ENCODE data around the gene SLC24A4. TPM values are rescaled to one million over a fixed set of nuclear protein-coding genes. Genes with fewer than 3 reads are reported as not detected.
A peak's percentile ranks its signal among the peaks of the same experiment; 100 is the strongest.

Gene SLC24A4
- total RNA-seq, 1 donor from 2014 or later = 0.04 TPM

DNA sequence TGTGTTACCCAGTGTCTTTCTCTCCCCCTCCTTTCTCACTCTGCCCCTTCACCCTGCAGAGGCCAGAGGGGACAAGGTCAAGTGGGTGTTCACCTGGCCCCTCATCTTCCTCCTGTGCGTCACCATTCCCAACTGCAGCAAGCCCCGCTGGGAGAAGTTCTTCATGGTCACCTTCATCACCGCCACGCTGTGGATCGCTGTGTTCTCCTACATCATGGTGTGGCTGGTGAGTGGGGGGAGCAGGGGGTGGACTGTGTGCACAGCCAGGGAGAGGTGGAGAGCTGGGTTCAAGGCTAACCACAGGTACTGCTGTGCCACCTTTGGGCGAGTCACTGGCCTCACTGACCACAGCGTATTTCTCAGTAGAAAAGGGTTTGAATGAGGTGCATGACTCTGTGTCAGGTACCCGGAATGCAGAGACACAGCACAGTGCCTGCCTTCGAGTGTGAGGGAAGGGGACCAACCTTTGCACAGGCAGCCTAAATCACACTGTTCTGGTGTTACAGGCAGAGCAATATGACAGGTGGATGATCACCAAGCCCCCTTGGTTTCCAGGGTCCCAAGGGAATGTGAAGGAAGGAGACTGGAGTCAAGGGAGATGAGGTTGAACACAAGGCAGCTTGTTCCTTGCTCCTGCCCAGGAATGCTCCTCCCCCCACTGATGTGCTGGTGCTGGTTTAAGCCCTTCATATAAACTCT lies 159.8 kb downstream of the SLC24A4 start:
- ATAC-seq = no peak

DNA sequence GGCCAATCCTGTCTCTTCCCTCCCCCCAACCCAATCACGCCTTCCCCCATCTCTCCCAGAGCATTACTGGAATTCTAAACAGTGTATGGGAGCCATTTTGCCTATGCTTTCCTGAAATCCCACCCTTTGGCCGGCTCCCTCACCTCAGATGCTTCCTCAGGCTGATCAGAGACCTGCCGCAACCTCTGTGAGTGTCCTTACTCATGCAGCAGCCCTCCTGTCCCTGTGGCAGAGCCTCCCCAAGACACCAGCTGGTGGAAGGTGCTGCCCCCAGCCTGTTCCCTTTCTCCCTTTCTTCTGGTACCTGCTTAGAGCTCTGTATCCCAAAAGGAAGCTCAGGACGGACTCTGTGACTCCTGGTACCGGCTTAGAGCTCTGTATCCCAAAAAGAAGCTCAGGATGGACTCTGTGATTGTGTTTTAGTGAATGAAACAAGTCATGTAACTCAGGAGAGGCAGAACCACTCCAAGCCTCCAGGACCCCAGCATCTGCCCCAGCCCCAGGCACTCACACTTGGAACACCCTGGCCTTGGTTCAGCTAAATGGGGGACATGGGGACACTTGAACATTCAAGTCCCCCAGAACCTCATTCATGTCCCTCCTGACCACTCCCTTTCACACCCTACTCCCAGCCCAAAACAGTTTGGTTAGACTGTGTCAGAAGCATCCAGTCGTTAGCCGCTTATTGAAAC lies 161.3 kb downstream of the SLC24A4 start:
- ATAC-seq = no peak

DNA sequence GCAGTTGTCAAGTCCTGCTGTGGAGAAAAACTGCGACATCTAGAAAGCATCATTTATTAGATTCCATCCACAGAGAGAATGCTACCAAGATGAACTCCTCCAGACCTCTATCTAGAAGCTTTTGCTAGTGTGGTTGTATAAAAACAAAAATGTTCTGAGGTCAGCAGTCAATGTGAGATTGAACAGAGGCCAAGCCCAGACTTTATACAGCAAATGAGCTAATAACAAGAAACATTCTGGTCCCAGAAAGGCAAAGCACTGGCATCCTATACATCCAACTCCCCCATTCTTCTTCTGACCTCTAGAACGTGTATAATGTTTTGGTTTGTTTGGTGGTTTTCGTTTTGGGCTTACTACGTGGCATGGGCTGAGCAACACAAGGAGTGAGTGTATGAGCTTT lies 163.9 kb downstream of the SLC24A4 start:
- ATAC-seq = no peak

DNA sequence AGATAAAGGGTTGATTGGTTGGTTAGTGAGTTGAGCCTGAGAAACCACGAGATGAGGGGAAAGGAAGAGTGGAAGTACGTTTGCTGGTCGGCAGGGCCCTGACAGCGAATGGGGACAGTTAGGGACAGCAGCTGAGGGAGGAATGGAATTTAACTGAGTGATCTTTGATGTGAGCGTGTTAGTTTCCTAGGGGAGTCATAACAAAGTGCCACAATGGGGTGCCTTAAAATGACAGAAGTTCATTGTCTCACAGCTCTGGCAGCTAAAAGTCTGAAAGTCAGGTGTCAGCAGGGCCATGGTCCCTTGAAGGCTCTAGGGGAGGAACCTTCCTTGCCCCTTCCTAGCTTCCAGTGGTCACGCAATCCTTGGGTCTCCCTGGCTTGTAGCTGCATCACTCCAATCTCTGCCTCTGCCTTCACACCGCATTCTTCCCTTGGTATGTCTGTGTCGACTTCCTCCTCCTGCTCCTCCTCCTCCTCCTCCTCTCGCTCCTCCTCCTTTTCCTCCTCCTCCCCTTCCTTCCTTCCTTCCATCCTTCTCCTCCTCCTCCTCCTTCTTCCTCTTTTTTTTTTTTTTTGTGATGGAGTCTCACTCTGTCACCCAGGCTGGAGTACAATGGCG lies 164.7 kb downstream of the SLC24A4 start:
- ATAC-seq = no peak

DNA sequence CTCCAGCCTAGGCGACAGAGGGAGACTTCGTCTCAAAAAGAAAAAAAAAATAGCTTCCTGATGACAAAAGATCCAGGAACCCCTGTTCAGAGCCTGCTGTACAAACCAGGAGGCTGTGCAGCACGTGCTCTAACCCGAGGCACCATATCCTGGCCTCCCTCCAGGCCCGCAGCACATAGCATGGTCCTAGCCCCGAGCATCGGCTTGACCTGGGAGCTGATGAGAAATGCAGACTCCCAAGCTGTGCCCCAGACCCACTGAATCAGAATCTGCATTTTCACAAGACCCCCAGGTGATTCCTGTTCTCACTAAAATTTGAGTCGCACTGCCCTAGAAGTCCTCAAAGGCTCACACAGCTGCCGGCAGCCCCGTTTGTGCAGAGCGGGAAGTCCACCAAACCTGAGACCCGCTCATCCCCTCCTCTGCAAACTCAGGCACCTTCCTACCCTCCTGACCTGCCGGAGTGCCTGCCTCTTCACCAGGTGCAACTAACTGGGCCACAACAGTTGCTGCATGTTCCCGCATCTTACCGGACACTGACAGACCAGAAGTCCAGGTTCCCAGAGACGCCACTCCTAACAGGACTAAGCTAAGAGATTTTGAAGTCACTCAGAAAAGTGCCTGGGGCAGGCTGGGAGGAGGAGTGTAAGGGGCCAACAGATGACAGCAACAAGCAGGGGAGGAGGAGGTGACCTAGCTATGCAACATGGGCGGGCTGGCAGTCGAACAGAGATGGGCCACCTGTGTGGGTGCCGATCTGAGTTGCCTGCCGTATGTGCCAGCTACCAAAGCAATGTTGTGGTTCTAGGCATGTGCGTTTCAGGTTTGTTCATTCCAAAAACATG lies 166.7 kb downstream of the SLC24A4 start:
- peak; percentile 19 for ATAC-seq

DNA sequence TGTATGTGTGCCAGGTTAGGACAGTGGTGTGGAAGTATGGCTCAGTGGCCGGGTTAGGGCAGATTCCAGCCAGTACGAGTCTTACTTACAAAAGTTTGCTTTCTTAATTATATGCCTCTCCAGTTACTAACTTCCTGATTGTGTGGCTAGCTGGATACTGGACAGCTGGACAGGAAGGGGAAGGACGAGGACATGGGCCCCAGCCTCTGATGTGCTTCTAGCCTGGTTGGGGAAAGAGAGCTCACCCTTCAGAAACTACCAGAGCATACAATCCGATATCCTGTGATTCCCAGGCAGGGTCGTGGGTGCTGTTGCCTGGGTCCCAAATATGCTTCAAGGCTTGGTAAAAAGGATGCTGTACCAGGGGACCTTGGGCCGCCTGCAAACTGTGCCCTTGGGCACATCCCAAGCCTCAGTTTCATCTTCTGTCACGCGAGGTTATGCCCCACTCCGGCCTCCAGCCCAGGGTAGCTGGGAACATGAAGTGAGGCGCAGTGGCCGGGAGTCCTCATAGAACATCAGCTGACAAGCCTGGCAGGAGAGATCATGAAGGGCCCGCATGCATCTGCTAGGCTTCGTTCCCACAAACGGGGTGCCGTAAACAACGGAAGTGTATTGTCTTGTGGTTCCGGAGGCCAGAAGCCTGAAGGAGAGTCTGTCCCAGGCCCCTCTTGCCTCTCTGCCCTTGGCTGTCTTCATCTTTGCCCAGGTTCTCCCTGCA lies 167.4 kb downstream of the SLC24A4 start:
- ATAC-seq = peak; percentile 23

DNA sequence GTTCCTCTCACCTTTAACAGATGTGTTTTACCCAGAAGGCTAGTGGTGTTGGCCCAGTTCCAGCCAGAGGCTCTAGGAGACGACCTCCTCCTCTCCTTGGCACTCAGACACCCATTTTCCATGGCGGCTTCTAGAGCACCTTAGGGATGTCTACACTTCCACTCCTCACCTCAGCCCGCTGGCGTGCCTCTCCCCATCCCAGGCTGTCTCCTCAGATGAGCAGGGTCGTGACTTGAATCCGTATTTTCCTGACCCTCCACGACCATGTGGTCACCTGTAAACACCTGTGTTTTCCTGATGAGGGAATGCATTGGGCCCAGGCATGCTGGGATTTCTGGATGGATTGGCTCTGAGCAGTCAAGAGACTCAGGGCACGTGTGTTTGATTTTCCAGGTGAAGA lies 168.8 kb downstream of the SLC24A4 start:
- ATAC-seq = no peak

DNA sequence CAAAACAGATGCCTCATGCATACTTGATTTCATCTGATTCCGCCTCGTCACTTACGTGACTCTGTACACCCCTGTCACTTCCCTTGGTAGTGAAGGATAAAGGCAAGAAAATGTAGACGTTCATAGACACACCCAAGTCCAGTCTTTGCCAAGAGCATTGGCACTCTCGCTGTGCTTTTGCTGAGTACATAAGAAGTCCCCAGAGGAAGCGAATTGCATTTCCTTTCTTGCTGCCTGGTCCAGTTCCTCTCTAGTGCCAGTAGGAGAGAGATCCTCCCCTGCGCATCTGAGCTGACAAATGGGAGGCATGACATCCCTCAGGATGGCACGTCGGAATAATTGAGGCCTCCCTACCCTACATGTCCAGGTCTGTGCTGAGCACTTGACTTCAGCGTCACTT lies 169.3 kb downstream of the SLC24A4 start:
- ATAC-seq = peak; percentile 40

DNA sequence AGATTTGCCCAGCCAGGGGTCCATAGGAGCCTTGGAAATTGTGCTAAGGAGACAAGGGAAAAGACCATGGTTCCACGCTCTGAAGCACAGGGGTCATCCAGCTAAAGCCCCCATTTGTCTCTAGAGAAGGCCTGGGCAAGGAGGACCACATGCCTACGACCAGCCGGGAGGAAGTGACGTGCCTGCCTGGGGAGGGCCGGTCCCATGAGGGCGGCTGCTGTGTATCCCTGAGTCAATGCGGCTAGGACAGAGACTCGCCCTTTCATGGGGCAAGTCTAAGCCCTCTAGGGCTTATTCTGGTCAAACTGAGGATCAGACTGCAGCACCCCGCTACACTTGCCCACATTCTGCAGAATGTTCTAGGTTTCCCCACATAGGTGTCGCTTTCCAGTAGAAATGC lies 170.1 kb downstream of the SLC24A4 start:
- peak; percentile 24 for ATAC-seq

DNA sequence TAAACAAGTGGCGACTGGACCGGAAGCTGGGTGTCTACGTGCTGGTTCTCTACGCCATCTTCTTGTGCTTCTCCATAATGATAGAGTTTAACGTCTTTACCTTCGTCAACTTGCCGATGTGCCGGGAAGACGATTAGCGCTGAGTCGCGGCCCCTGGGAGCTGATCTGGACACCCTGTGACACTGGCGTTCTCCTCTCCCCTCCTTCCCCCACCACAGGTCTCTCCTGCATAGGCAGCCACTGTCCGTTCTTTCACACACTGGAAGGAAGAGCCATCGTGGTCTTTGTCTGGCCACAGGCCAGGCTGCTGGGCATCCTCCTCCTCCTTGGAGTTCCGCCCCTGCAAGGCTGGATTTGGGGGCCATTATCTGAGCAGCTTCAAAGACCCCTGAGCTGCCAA lies 170.5 kb downstream of the SLC24A4 start:
- no peak for ATAC-seq

DNA sequence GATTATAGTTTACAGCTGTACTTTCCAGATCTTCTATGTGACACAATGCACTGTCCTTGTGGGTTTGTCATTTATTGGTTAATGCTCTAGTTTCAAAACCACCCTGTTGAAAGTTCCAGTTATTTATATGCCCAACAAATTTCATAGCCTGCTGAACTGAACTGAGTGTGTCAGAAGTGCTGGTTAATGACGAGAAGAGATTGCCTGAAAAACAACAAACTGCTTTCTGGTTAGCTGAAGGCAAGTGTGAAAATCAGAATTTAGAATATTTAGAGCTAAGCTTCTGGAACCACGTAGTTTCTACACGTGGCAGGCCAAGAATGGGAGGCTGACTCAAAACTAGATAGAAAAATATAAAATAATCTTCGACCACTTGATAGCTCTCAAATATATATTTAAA lies 171.5 kb downstream of the SLC24A4 start:
- ATAC-seq = no peak

DNA sequence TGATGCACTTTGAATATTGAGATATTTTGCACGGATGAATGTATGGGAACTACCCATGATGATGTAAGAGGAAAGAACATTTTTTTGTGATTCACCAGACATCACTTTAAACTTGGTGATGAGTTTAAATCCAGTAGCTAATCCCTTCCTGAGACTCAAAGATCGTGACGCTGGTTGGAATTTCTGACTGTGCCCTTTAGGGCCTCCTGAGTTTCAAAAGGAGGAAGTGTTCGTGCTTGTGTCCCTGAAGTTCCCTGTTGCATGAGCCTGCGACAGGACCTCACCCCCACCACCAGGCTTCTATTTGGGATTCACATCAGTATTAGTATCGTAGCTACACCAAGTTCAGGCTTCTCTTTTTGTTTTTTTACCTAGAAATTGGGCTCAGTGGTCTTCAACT lies 172.1 kb downstream of the SLC24A4 start:
- ATAC-seq = peak; percentile 71

DNA sequence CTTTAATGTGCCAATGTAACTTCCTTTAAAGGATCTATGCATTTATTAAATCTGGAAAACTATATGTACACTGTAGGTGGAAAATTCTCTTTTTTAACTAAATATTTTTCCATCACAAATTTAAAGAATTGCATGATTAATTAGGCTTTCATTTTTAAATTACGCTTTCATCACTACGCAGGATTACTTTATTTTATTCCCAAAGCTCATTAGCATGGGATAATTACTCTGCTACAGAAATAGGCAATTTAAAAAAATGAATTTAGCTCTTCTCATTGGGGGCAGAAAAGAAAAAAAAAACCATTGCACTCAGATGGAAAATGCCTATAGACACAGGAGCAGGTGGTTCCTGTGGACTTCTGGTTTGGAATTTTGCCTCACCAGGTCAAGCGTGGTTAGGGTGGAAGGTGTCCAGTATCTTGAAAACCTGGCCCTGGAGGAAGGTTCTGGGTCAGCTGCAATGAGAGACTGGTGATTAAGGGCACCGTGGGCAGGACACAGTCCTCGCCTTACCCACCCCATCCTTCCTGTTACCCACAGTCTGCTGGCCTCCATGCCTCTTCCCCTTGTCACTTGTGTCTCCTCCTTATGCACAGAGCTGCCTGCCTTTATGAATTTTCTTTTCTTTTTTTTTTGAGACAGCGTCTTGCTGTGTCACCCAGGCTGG lies 173.4 kb downstream of the SLC24A4 start:
- peak; percentile 47 for ATAC-seq

DNA sequence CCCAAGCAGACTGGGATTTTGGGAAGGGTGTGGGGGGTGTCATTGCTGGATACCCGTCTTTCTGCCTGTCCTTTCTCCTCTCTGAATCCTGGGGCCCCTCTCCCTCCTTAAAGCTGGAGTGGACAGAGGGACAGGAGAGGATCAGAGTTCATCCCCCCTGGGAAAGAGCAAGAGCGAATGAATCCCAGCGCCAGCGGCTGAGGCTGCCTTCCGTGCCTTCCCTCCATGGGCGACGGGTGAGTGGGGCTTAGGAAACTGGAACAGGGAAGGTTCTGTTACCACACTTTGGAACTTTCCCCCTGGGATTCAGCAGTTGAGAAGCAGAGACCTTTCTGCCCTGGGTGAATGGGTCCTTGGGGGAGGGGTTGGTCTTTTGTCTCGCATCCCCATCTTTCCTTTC lies 174.4 kb downstream of the SLC24A4 start:
- no peak for ATAC-seq

DNA sequence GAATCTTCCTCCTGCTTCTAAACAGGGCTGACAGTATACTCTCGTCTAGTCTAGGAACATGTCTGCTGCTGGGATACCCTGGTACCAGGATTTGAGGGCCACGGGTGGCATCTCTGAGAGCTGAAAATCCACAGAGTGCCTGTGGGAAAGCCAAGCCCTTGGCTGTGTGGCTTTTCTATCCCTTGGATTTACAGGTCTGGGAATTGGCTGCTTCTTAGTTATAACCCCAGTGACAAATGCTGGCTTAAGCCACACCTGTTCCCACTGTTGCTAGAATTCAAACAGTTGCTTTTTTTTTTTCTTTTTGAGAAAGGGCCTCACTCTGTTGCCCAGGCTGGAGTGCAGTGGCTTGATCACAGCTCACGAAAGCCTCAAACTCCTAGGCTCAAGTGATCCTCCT lies 176.3 kb downstream of the SLC24A4 start:
- ATAC-seq = no peak

DNA sequence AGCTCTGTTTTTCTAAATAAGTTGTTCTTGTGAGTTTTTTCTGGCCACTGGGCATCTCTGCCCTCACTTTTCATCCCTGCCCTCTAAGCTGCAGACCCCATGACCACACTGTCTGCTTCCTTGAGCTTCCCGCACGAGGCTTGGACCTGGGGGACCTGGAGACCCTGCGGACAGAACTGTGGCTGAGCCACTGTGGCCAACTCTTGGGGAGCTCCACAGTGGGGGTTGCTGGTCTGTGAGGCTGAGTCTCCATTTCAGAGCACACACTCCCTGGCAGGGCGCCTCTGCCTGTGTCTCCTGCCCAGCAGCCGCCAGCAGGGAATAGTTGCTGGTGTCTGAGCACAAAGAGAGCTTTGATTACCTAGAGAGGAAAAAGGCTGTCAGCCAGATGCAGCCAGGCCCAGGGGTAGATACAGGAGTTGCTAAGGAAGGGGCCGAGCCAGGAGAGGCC lies 177.6 kb downstream of the SLC24A4 start:
- ATAC-seq = no peak

DNA sequence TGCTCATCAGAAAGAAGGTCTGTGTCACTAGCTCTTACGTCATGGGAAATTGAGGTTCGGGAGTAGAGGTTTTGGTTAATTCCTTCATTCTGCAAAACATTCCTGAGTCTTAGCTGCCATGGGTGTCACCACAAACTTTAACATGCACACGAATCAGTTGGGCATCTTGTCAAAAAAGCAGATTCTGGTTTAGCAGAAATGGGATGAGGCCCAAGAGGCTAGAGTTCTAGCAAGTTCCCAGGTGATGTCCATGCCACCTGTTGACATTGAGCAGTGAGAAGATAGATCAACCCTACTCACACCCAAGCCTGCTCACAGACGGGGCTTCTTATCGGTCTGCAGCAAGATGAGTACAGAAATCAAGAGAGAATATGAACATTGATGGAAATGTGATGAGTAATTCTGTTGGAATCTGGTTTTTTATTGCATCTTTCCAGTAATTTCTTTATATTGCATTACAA lies 179.0 kb downstream of the SLC24A4 start:
- no peak for ATAC-seq

DNA sequence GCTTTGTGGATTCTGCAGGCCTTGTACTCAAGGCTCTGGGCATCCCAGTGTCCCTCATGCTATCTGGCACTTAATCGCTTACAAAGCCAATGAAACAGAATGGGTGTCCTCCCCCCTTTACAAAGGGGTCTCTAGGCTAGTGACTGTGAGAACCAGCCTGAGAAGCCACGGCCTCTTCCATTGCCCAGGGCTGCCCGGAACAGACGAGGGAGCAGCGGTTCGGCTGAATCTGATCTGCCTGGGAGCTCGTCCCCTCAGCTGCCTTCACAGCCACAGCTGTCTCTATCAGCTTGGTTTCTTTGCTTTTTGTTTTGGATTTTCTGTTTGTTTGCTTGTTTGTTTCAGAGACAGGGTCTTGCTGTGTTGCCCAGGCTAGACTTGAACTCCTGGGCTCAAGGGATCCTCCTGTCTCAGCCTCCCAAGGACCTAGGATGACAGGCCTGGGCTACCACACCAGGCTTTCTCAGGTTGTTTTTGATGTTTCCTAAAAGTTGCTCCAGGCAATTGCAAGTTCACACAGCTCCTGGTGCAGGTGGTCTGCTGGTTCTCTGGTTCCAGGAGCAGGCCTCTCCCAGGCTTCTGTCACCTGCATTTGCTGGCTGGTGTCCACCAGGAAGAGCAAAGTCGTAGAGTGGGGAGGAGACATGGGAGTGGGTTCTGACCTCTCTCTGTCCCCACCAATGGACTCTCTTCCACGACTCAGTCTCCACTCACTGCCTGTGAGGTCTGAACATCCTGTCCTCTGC lies 179.7 kb downstream of the SLC24A4 start:
- no peak for ATAC-seq

DNA sequence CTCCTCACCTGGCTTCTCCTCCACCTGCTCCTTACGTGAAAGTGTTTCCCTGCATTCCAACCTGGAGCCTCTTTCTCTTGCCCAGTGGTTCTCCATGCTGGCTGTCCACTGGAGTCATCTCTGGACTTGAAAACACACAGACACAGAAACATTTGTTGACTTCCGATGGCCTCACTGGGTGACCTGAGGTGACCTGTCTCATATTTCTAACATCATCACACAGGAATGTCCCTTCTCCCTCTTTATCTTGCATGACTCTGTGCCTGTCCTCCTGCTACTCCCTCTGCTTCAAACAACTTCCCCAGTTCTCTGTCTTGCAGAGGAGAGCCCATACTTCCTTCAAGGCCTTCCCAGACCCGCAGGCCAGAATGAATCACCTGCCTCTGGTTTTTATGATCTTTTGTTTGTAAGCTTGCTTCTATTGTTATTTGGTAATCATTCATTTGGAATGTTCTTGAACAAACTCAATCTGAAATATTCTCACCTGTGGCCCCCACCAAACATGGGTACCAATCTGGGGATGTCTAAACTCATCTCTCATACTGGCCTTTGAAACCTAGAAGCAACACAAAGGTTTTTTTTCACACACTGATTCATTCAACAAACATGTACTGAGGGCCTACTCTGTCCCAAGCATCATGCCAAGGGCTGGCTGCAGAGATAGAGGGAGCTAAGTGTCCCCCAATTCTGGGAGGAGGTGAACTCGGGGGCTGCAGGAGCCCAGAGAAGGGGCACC lies 181.0 kb downstream of the SLC24A4 start:
- ATAC-seq = peak; percentile 82

DNA sequence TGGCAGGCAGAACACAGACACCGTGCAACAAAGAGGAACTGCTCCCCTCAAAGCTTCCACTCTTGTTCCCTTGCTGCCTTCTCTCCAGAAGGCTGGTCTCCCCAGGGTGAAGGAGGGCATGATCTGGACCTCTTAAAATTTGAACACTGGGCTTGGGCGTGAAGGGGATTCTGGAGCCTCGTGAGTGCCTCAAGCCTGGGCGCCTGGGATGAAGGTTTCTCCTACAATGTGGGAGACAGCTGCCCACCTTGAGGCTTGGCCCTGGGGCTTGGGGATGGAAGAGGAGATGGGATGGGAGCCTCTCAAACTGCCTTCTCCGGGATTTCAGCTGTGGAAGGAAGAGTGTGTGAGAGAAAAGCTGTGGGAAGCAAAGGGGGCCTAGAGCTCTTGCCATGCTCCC lies 182.9 kb downstream of the SLC24A4 start:
- ATAC-seq = no peak

Measured in esophagus mucosa (tissue), 1 donor.